Activated CD4-positive, CD25-positive, alpha-beta regulatory T cell treated with anti-CD3 and anti-CD28 coated beads, Interleukin-2, amount 50 U/mL, for 72 hours (primary cell): ENCODE measurements around the gene TEDC2.

ENCODE experiments used
- DNase-seq: peaks from one replicate; pipeline ENCODE4 v3.0.0; 2021

The TEDC2 gene

DNA sequence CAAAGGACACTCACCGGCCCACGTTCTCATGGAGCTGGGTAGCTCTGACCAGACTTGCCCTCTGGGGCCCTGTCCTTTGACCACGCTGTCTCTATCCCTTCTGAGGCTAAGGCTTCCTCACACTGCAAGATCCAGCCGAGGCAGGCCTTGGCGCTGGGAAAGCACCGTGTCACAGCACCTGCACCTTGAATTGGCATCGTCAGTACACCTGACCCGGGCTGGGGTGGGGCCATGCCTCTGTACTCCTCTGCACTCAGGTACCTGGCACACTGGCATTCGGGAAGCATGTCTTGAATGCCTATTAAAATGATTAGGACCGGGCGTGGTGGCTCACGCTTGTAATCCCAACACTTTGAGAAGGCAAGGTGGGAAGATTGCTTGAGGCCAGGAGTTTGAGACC lies 21.0 kb downstream of the TEDC2 start:
- no peak for DNase-seq

DNA sequence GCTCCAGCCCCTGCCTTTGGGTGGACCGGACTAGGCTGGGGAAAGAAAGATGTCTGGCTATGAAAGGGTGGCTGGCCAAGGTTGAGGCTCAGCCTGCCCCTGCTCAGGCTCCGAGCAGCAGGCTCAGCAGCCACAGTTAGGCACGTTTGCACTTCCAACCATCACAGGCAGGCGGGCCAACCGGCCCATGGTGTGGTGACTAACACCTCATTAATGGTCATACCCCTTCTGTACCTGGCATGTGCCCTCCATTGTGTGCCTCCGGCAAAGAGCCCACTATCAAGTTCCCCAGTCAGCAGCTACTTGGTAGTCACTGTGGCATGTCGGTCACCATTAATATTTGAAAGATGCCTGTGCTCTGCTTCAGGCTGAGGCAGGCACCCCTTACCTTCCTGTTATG lies 21.8 kb downstream of the TEDC2 start:
- no peak for DNase-seq

DNA sequence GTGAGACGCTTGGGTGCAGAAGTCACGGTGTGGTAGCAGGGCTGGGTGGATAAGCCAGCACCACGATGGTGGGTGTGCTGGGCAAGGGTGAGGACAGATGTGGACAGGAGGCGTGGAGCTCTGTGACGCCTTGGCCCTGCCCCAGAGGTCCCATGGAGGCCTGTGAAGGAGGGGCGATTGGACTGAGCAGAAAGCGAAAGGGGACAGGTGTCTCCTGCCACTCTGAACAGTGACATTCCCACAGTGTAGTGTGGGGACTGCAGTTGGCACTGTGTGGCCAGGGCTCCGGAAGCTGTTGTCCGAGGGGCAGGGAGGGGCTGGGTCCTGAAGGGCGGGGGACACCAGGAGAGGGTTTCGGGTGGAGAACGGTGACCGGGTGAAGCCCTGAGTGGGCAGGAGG lies 22.3 kb downstream of the TEDC2 start:
- DNase-seq: no peak

DNA sequence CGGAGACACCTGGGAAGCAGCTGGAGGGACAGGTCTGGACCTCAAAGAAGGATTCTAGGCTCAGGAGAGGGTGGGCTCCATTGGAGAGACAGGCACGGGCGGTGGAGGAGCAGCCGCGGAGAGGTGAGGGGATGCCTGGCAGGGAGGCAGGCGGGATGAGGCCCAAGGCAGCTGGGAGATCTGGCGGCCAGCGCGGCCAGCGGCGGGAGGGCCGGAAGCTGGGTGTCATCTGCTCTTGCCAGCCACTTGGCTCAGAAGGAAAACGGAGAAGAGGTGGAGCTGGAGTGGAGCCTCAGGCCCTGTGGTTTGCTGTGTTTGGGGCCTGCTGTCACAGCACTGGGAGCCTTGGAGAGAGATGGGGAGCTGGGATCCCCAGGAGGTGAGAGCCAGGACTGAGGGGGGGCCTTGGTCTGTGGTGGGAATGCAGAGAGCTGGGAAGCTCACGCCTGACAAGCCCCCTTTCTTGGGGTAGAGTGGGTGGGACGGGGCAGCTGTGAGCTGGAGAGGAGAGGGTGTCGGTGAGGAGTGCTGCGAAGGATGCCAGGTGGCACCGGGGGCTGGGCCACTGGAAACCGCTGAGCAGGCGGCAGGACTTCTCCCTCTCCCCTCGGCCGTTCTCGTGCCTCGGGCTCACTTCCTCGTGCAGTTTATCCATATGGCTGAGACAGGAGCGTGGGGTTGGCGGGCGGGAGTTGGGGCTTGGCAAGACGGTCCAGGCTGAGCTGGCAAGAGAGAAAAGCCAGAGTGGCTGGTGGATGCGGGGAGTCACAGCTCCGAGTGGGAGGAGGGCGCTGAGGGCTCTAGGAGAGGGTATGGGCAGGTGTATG lies 23.0 kb downstream of the TEDC2 start:
- no peak for DNase-seq

DNA sequence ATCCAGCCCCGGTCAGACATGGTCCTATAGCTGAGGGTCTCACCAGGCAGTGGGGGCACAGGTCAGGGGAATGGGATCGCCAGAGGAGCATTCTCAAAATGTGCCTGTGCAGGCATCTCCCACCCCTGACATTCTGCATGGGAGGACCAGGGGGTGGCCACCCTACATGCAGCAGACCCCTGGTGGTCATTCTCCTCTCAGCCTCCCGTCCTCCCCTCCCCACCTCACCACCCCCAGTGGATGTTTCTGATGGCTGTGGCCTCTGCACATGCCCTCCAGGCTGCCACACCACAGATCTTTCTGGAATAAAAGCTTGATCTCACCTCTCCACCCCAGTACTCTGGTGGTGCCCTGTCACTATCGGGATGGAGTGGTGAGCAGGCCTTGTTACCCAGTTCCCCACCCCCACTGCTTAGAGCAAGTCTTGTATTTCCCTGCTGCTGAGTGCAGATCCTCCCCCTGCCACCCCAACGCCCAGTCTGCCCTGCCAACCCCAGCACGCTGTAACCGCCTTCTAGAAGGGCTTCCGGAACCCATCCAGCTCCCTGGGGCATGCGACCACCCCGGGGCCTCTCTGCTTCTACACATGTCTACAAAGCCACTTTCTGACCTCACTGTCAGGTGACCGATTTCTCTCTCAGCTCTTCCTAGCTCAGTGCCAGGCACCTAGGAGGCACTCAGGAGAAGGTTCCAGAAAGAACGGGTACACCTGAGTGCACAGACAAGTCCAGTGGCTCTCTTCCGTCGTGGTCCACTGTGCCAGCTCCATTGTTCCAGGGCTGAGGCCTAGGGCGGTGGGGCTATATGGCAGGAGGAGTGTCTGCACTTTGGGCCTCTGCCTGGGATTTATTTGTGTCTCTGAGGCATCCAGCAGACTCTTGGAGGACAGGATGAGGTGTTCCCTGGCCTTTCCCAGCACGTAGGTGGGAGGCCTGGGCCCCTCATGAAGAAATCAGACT lies 24.3 kb downstream of the TEDC2 start:
- DNase-seq: no peak

DNA sequence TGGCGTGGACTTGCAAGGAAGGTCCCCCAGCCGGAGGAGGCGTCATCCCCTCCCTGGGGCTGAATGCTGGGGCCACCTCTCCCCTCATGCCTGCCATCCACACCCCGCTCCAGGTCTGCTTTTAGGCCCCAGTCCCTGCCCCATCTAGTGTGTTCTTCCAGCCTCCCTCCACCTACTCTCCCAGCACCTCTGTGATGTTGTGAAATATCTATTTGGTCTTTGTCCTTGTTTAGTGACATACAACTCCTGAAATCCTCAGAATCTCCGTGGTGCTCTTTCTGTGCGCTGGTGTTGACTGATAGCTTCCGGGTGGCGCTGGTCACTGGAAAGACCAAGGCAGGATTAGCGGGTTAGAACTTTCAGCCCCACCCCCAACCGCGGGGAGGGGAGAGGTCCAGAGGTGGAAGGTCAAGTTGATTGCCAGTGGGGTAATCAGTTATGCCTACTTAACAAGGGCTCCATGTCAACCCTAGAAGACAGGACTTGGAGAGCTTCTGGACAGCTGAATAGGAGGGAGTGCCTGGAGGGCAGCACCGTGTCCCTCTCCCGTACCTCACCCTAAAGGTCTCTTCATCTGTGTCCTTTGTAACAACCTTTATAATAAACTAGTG lies 25.1 kb downstream of the TEDC2 start:
- DNase-seq: no peak

DNA sequence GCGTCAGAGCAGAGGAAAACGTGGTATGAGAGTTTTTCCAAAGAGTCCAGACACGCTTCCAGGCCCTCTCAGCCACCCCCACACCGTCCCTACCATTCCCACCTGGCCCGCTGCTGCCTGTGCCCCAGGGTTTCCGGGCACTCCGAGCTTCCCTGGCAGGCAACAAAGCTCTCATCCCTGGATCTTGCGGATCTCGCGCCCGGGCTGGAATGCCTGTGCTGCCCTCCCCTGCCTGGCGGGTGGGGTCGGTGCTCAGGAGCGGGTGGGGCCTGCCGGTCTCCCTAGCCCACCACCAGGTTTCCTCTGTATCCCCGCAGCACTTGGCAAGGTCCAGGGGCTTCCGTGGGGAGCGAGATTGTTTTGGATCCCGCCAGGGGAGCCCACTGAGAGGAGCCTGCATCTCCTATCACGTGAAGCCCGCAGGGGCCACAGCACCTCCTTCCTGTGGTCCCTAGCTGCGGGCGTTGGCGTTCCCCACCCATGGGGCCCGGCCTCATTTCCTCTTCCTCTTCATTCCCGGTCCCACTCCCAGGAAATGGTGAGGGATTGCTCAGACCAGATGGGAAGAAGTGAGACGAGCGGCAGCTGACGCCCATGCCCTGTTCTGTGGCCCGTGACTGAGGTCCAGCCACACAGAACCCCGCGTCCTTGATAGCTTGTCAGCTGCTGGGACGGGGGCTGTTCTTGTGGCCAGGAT lies 26.1 kb downstream of the TEDC2 start:
- DNase-seq: no peak

DNA sequence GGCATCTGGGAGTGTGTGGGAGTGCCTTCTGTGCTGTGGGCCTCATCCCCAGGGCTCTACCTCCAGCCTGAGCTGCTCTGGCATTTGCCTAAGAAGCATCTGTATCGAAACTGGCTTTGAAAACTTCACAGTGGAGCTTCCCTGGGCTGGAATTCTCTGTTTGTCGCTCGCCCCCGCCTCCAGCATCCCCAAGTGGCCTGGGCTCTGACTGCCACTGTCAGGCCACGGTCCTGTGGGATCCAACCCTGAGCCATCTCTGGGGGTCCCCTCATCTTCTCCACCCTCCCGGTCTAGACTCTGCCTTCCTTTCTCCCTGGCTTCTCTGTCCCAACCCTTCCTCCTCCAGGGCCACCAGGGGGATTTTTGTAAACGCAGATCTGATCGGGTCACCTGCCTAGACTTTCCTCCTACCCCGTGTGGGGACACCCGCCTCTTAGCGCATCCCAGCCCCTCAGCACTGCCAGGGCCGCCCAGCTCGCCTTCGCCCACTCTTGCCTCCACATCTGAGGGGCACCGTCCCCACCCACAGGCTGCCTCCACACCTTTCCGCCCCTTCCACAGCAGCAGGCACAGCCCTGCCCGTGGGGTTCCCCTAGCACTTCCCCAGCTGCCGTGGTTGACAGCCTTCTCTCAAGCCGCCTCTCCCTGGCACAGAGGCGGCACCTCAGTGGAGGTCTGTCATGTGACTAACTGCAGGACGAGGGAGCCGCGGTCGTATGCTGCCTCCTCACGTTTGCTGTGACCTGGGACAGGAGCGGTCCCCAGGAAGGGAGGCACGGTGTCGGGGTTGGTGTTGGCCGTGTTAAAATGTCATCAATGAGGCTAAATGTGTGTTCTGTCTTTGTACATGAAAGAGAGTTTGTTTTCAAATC lies 27.0 kb downstream of the TEDC2 start:
- DNase-seq: peak; percentile 67

DNA sequence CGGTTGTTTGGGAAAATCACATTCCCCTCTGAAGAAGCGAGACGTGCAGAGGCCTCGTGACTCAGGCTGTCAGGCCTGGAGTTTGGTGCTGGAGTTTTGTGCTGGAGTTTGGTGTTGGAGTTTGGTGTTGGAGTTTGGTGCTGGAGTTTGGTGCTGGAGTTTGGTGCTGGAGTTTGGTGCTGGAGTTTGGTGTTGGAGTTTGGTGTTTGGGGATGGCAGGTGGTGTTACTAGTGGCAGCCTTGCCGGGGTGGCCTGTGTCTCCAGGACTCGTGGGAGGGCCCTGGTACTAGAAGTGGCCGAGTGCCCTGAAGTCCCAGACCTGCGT lies 27.6 kb downstream of the TEDC2 start:
- DNase-seq: no peak

DNA sequence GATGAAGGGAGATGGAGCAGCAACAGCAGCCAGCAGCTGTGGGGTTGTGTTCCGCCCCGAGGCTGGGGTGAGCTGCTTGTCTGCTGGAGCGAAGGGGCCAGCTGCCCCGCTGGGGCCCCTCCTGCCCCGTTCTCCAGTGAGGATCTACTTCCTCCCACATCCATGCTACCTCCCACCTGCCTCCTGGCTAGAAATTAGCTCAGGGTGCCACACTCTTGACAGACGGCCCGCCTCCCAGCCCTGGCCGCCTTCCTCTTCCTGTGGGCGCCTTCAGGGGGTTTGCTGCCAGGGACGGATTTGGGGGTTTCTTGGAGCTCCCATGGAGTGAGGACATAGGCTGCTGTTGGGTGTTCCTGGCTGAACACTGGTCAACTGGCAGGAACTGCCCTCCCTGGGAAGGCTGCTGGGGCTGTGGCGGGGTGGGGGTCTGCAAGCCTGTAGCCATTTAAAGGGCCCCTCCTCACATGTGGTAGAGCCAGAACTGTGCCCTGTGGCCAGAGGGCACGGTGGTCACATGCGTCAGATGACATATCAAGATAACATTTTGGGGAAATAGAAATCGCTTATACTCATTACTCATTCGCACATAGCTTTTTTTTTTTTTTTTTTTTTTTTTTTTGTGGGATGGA lies 28.1 kb downstream of the TEDC2 start:
- DNase-seq: no peak

DNA sequence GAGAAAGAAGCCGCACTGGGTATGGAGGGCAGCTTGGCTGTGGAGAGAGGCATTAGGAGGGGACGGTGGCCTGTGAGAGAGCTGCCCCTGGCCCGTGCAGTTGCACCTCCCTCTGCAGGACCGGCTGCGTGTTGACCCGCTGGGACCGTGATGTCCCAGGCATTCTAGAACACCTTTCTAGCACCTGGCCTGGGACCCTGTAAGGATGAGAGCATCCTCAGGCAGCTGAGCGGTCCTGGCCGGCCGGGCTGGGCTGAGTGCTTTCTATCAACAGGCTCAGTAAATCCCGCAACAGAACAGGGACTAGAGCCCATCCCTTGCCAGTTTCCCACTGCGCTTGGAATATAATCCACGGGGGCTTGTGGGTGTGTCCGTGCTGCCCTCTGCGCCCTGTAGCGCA lies 29.7 kb downstream of the TEDC2 start:
- no peak for DNase-seq

DNA sequence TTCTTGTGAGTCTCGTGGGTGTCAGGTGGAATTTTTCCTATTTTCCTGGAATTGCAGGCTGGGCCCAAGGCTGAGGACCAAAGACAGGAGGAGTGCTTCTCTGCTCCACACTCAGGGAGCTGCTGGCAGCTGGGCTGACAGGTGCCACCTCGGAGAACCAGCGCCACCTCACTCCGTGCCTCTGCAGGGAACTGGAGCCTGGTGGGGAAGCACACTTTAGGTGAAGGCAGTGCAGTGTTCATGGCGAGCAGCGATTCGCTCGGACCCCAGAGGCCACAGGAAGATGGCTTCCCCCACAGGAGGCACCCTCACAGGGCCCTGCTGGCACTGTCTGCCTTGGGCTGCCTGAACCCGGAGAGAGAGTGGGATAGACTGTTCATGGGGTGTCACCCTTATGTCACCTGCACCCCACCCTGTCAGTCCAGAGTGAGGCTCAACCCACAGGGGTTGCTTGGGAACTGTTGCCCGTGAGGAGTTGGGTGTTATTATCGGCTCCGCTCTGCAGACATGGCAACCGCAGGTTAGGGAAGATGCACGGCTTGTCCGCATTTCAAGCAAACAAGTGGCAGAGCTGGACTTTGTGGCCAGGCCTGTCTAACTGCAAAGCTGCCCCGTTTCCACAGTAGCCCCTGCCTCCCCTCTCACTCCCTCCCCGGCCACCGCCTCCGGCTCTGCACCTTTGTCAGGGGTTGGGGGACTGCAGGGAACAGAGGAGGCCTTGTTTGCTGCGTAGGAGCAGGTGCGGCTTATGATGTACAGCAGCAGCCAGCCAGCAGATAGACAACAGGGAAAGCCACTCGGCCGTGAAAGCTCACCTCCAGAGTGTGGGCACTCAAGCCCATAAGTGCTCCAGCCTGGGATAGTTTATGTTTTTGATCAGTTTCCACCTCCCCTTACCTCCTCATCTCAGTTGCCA lies 30.5 kb downstream of the TEDC2 start:
- no peak for DNase-seq

DNA sequence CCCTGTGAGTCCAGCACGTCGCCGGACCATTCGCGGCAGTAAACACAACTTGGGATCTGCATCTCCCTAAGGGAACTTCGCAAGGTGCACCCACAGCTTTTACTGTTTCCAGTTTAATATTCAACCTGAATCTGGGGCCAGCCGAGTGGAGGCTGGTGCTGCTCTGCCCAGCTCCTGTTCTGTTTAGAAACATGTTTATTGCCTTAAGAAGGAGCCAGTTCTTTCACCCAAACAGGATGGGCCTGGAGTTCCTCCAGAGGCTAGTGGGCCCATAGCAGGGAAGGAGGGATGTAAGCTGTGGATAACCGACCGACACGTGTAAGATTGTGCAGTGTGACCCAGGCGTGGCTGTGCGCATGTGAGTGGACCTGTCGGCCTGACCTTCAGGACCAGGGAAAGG lies 32.4 kb downstream of the TEDC2 start:
- no peak for DNase-seq

DNA sequence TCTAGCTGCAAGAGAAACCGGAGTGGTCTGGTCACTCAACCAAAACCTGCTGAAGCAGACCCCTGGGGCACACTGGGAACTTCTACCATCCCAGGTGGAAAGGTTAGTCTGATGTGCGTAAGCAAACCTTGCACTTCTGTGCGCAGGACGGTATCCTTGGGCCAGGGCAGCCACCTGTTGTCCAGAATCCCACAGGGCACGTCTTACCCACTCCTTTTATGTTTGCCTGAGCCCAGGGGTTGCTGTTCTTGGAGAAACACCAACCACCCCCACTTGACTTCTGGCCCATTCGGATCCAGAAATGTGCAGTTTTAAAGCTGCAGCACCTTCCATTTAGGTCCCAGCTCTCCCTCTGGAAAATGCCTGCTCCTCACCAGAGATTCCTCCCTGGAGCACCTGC lies 33.7 kb downstream of the TEDC2 start:
- no peak for DNase-seq

DNA sequence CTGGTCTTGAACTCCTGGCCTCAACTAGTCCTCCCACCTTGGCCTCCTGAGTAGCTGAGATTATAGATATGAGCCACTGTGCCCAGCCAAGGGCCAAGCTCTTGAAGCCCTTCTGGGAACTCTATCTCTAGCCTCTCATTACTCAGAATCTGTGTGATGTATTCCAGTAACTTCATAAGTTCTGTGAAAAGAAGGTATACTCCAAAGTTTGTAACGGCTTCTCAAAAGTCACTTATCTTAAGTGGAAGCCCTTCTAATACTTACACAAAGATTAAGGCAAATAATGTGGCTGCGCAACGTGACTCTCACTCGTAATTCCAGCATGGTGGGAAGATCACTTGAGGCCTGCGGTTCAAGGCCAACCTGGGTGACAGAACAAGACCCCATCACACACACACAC lies 34.7 kb downstream of the TEDC2 start:
- DNase-seq: no peak

DNA sequence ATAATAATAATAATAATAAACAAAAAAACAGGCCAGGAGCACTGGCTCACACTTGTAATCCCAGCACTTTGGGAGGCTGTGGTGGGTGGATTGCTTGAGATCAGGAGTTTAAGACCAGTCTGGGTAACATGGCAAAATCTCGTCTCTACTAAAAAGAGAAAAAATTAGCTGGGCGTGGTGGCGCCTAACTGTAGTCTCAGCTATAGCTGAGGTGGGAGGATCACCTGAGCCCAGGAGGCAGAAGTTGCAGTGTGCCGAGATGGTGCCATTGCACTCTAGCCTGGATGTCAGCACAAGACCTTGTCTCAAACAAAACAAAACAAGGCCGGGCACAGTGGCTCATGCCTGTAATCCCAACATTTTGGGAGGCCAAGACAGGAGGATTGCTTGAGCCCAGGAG lies 35.1 kb downstream of the TEDC2 start:
- no peak for DNase-seq

DNA sequence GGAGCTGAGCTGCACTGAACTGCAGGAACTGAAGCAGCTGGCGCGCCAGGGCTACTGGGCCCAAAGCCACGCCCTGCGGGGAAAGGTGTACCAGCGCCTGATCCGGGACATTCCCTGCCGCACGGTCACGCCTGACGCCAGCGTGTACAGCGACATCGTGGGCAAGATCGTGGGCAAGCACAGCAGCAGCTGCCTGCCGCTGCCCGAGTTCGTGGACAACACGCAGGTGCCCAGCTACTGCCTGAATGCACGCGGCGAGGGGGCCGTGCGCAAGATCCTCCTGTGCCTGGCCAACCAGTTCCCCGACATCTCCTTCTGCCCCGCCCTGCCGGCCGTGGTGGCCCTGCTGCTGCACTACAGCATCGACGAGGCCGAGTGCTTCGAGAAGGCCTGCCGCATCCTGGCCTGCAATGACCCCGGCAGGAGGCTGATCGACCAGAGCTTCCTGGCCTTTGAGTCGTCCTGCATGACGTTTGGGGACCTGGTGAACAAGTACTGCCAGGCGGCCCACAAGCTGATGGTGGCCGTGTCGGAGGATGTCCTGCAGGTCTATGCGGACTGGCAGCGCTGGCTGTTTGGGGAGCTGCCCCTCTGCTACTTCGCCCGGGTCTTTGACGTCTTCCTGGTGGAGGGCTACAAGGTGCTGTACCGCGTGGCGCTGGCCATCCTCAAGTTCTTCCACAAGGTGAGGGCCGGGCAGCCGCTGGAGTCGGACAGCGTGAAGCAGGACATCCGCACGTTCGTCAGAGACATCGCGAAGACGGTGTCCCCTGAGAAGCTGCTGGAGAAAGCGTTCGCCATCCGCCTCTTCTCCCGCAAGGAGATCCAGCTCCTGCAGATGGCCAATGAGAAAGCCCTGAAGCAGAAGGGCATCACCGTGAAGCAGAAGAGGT lies 36.6 kb downstream of the TEDC2 start:
- no peak for DNase-seq

DNA sequence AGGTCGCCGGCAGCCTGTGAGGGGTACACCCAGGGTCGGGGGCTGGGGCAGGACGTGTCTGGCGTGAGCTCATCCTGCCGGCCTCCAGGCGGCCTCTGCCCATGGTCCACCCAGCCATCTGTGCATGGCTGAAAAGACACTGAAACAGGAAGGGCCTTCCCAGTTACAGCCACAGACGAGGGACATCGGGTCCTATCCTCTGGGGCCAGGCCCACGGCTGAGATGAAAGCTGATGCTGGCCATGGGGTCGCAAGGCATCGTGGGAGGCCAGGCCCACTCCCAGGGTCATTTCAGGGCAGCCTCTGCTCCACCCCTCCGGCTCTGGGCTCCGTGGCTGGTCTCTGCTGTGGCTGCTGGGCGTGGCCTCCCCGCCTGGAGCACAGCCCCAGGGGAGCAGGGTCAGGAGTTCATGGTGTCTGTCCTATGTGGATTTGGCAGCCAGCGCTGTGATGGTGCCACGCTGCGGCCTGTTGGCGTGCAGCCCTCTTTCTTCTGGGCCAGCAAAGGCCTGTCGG lies 37.3 kb downstream of the TEDC2 start:
- DNase-seq: no peak
